ENCODE results near the gene TAF4. TPM values are rescaled to one million over a fixed set of nuclear protein-coding genes. Genes with fewer than 3 reads are reported as not detected.

The TAF4 gene
- total RNA-seq, 6 experiments from 2014 or later, result 9.0 to 13.0 (median 11.3) TPM

DNA sequence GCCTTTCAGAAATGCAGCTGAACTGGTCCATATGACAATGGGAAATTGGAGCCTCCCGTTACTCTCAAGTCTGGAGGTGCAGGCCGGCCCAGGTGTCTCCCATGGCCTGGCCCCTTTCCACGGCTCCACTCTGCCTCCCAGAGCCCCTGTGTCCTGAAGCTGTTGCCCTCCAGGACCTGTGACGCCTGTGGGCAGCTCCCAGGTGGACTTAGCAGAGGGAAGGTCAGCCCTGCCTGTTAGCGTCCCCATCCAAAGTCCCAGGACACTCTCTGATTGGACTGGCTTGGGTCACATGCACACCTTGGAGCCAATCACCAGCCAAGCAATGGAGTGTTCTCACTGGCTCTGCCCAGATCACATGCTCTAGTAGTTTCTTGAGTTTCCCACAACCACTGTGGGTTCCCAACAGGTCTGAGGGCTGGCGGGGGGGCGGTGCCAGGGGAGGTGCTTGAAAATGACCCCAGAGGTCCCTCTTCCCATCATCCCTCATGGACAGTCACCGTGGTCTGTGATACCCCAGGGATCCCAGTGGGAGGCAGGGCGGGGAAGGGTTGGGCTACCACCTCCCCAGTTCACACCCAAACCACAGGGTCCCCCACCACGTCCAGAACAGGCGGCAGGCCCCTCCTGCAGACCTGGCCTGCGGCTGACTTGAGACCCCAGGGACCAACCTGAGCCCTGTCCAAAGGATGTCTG is 135.6 kb downstream of the TAF4 start:
- no peaks in the 10 kb centered on the region for H3K9me3 ChIP-seq
- no peaks in the 10 kb centered on the region for H3K4me1 ChIP-seq
- no peak for TF ChIP-seq POLR2A (IDR thresholded peaks at IDR 0.05)
- TF ChIP-seq, protein P1, sequence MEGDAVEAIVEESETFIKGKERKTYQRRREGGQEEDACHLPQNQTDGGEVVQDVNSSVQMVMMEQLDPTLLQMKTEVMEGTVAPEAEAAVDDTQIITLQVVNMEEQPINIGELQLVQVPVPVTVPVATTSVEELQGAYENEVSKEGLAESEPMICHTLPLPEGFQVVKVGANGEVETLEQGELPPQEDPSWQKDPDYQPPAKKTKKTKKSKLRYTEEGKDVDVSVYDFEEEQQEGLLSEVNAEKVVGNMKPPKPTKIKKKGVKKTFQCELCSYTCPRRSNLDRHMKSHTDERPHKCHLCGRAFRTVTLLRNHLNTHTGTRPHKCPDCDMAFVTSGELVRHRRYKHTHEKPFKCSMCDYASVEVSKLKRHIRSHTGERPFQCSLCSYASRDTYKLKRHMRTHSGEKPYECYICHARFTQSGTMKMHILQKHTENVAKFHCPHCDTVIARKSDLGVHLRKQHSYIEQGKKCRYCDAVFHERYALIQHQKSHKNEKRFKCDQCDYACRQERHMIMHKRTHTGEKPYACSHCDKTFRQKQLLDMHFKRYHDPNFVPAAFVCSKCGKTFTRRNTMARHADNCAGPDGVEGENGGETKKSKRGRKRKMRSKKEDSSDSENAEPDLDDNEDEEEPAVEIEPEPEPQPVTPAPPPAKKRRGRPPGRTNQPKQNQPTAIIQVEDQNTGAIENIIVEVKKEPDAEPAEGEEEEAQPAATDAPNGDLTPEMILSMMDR (IDR thresholded peaks at IDR 0.05), result no peak
- H3K27me3 ChIP-seq, result no peaks in the 10 kb centered on the region
- H3K27ac ChIP-seq, result no peak overlapping the region
- intact Hi-C loops (cut with DNase I), result no loop called here
- H3K36me3 ChIP-seq, result no peaks in the 10 kb centered on the region
- 80% methylated on average over 1 of the region's 12 CpGs for WGBS (ENCODE audit: insufficient coverage, low coverage, low lambda C conversion rate, missing lambda C conversion rate)
- ATAC-seq (no peak), DNase-seq (peak in 2 of 3 donors; percentile 30 to 46)
- H3K4me3 ChIP-seq, result no peak overlapping the region

DNA sequence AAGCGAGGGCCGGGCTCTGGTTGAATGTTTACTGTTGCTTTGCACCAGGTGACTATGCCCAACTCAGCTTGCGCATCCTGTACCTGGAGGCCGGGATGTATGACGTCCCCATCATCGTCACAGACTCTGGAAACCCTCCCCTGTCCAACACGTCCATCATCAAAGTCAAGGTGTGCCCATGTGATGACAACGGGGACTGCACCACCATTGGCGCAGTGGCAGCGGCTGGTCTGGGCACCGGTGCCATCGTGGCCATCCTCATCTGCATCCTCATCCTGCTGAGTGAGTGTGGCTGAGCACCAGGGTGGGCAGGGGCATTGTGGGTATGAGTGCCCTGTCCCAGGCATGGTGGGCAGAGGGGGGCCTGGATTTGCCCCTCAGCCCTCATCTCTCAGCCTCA is 136.1 kb downstream of the TAF4 start:
- DNase-seq (peak in 1 of 3 donors; percentile 27), ATAC-seq (no peak)
- no peak for TF ChIP-seq POLR2A (IDR thresholded peaks at IDR 0.05)
- TF ChIP-seq, protein P1 (IDR thresholded peaks at IDR 0.05), result no peak
- Histone ChIP-seq H3K4me3 (no peak overlapping the region), H3K4me1 (no peaks in the 10 kb centered on the region), H3K36me3 (no peaks in the 10 kb centered on the region), H3K27ac (no peak overlapping the region), H3K9me3 (no peaks in the 10 kb centered on the region), H3K27me3 (no peaks in the 10 kb centered on the region)
- intact Hi-C loops (cut with DNase I), result no loop called here
- WGBS (ENCODE audit: insufficient coverage, low coverage, low lambda C conversion rate, missing lambda C conversion rate), result 50% methylated on average over 1 of the region's 12 CpGs

DNA sequence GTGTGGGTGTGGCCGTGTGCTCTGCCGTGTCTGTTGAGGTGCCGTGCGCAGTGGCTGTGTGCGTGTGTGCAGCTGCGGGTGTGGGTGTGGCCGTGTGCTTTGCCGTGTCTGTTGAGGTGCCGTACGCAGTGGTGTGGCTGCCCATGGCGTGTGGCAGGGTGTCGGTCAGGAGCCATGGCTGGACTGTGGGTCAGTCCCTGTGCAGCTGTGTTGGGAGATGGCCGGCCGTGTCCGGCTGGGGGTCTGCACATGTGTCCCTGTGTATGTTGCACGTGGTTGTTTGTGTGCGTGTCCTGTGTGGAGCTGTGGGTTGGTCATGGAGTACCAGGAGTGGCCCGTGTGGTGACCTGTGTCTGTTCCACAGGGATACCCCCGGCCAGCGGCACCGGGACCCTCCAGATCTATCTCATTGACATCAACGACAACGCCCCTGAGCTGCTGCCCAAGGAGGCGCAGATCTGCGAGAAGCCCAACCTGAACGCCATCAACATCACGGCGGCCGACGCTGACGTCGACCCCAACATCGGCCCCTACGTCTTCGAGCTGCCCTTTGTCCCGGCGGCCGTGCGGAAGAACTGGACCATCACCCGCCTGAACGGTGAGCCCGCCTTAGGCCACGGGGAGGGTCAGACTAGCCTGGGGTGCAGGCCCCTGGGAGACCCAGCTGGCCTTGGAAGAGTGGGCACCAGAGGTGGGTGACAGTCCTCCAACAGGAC is 137.7 kb downstream of the TAF4 start:
- Histone ChIP-seq H3K9me3 (no peaks in the 10 kb centered on the region), H3K36me3 (no peaks in the 10 kb centered on the region), H3K4me3 (no peak overlapping the region), H3K27me3 (no peaks in the 10 kb centered on the region), H3K4me1 (no peaks in the 10 kb centered on the region), H3K27ac (no peak overlapping the region)
- no peak for TF ChIP-seq POLR2A (IDR thresholded peaks at IDR 0.05)
- TF ChIP-seq, protein P1 (IDR thresholded peaks at IDR 0.05), result no peak
- WGBS (ENCODE audit: insufficient coverage, low coverage, low lambda C conversion rate, missing lambda C conversion rate), result 74% methylated on average over 6 of the region's 43 CpGs
- no peak for ATAC-seq
- DNase-seq, result peak in 1 of 3 donors; percentile 52
- intact Hi-C loops (cut with DNase I), result no loop called here

DNA sequence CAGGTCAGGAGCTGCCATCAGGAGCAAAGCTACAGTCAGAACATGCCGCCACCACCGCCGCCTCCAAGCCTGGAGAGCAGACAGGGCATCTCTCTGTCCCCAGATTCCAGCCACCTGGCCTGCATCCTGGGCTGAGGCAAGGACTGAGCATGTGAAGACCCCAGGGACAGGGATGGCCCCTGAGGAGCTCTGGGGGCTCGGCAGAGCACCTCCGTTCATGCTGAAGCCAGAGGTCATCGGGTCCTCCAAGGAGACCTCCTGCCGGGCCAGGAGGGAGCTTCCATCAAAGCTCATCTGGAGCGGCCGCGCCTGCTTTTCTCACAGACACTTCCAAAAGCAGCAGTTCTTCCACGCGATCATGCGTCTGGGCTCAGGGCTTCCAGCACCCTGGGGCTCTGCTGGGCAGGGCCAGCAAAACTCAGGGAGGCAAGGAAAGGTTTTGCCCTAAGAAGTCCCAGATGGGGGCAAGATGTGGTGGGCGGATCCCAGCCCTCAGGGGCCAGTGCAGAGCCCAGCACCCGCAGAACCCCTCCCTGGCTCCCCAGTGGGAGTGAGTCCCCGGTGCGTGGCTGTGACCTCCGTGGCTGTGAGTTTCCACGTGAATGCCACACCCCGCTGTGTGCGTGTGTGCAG is 138.4 kb downstream of the TAF4 start:
- H3K36me3 ChIP-seq, result no peaks in the 10 kb centered on the region
- DNase-seq (peak in 1 of 3 donors; percentile 16), ATAC-seq (no peak)
- 72% methylated on average over 2 of the region's 21 CpGs for WGBS (ENCODE audit: insufficient coverage, low coverage, low lambda C conversion rate, missing lambda C conversion rate)
- no peaks in the 10 kb centered on the region for H3K4me1 ChIP-seq
- no peaks in the 10 kb centered on the region for H3K9me3 ChIP-seq
- H3K27me3 ChIP-seq, result no peaks in the 10 kb centered on the region
- no peak overlapping the region for H3K27ac ChIP-seq
- intact Hi-C loops (cut with DNase I), result no loop called here
- H3K4me3 ChIP-seq, result no peak overlapping the region
- TF ChIP-seq POLR2A (IDR thresholded peaks at IDR 0.05), result no peak
- TF ChIP-seq, protein P1 (IDR thresholded peaks at IDR 0.05), result no peak
